CD14-positive monocyte (primary cell): ENCODE measurements around the gene PWP1. TPM values are rescaled to one million over a fixed set of nuclear protein-coding genes. Genes with fewer than 3 reads are reported as not detected.
"Not testable (repeated sequence)": the region's sequence is repeated elsewhere in the genome, so short reads cannot be mapped to it uniquely, and the experiment has no call there.

Experiments used
- DNase-seq, 3 donors: peaks; one replicate each; pipeline ENCODE4 v3.0.0-alpha.2; 2011 to 2022
- H2AFZ ChIP-seq: 2 replicates; pipeline ENCODE4 v1.6.0; 2012; ENCODE audit warnings: mild to moderate bottlenecking, low read depth, low read length, inconsistent platforms; ENCODE audit not compliant: insufficient read depth, poor library complexity, severe bottlenecking
- H3K27ac ChIP-seq, 2 donors: 1 replicate in 1 of 2; 2 replicates in 1 of 2; pipeline ENCODE4 v1.5.1; 2012 to 2013; ENCODE audit warnings: low read length in 2 of 2, control low read depth in 1 of 2, inconsistent platforms in 1 of 2, low read depth in 1 of 2, mild to moderate bottlenecking in 1 of 2
- H3K27me3 ChIP-seq, 2 donors: one replicate each; pipeline versions ENCODE4 v1.6.0 to v1.6.1; 2011 to 2013; ENCODE audit warnings: low read length in 2 of 2; ENCODE audit not compliant: control insufficient read depth in 2 of 2, insufficient read depth in 2 of 2
- H3K36me3 ChIP-seq, 2 donors: replicated peaks in 1 of 2; 1 replicate in 1 of 2; 2 replicates in 1 of 2; pipeline versions ENCODE4 v1.5.1 to v1.6.1; 2012 to 2013; ENCODE audit warnings: low read length in 2 of 2, control low read depth in 1 of 2, inconsistent platforms in 1 of 2, mild to moderate bottlenecking in 1 of 2; ENCODE audit not compliant: insufficient read depth in 2 of 2, control insufficient read depth in 1 of 2
- H3K4me1 ChIP-seq, 2 donors: 1 replicate in 1 of 2; 2 replicates in 1 of 2; pipeline versions ENCODE4 v1.5.1 to v1.6.1; 2012 to 2013; ENCODE audit warnings: low read length in 2 of 2, control low read depth in 1 of 2, inconsistent platforms in 1 of 2, mild to moderate bottlenecking in 1 of 2, moderate library complexity in 1 of 2; ENCODE audit not compliant: insufficient read depth in 2 of 2, control insufficient read depth in 1 of 2
- H3K4me2 ChIP-seq: replicated peaks from 2 replicates; pipeline ENCODE3; 2012; ENCODE audit warnings: low read length, moderate library complexity, mild to moderate bottlenecking; ENCODE audit not compliant: poor library complexity, severe bottlenecking; ENCODE audit errors: extremely low read depth
- H3K4me3 ChIP-seq, 3 experiments: fragments of 200-600 bp in 1 of 3; sonication (generic) in 1 of 3; replicated peaks in 1 of 3; 1 replicate in 2 of 3; 2 replicates in 1 of 3; pipeline ENCODE4 v1.5.1; 2011 to 2013; ENCODE audit warnings: low read length in 3 of 3, mild to moderate bottlenecking in 3 of 3, control low read depth in 2 of 3, low read depth in 2 of 3, inconsistent platforms in 1 of 3, moderate library complexity in 1 of 3
- H3K79me2 ChIP-seq: 2 replicates; pipeline ENCODE4 v1.6.0; 2012; ENCODE audit warnings: mild to moderate bottlenecking, control low read depth, inconsistent platforms, low read length, moderate library complexity; ENCODE audit not compliant: insufficient read depth
- H3K9ac ChIP-seq: 2 replicates; pipeline ENCODE4 v1.6.0; 2017; ENCODE audit warnings: low read length, mild to moderate bottlenecking; ENCODE audit not compliant: insufficient read depth, poor library complexity, severe bottlenecking
- H3K9me3 ChIP-seq, 2 donors: replicated peaks in 1 of 2; 1 replicate in 1 of 2; 2 replicates in 1 of 2; pipeline versions ENCODE4 v1.5.1 to v1.6.1; 2012 to 2013; ENCODE audit warnings: low read length in 2 of 2, control low read depth in 1 of 2; ENCODE audit not compliant: control insufficient read depth in 1 of 2, insufficient read depth in 1 of 2
- H4K20me1 ChIP-seq: 2 replicates; pipeline ENCODE4 v1.6.0; 2012; ENCODE audit warnings: mild to moderate bottlenecking, low read length, control low read depth, moderate library complexity; ENCODE audit not compliant: insufficient read depth
- H3K27ac Mint-ChIP-seq, 7 donors: one replicate each; pipeline ENCODE4 v1.8.0; 2020; ENCODE audit warnings: mild to moderate bottlenecking in 7 of 7, mixed read lengths in 7 of 7, moderate library complexity in 6 of 7, inconsistent platforms in 2 of 7
- H3K27me3 Mint-ChIP-seq, 3 donors: one replicate each; pipeline ENCODE4 v1.8.0; 2021 to 2022; ENCODE audit warnings: low read depth in 3 of 3, mild to moderate bottlenecking in 3 of 3, mixed read lengths in 3 of 3, moderate library complexity in 3 of 3, inconsistent platforms in 1 of 3
- H3K36me3 Mint-ChIP-seq, 2 donors: one replicate each; pipeline ENCODE4 v1.8.0; 2020; ENCODE audit warnings: mixed read lengths in 2 of 2, inconsistent platforms in 1 of 2, mild to moderate bottlenecking in 1 of 2
- H3K4me1 Mint-ChIP-seq: one replicate; pipeline ENCODE4 v1.8.0; 2020; ENCODE audit warnings: mild to moderate bottlenecking, mixed read lengths
- H3K4me3 Mint-ChIP-seq, 2 donors: one replicate each; pipeline ENCODE4 v1.8.0; 2020; ENCODE audit warnings: mild to moderate bottlenecking in 2 of 2, mixed read lengths in 2 of 2, moderate library complexity in 1 of 2
- H3K9me3 Mint-ChIP-seq, 7 donors: one replicate each; pipeline ENCODE4 v1.8.0; 2020 to 2022; ENCODE audit warnings: mixed read lengths in 7 of 7, mild to moderate bottlenecking in 6 of 7, moderate library complexity in 6 of 7, inconsistent platforms in 2 of 7
- CTCF ChIP-seq: fragments of 200-600 bp; IDR thresholded peaks from one replicate; pipeline ENCODE4 v1.8.0; 2022; ENCODE audit warnings: antibody characterized with exemption, mild to moderate bottlenecking
- WGBS: methylation state at CpG from one replicate; pipeline ENCODE4 v1.1.5; 2013; ENCODE audit warnings: missing lambda C conversion rate; ENCODE audit not compliant: insufficient coverage; 5-methylcytosine and 5-hydroxymethylcytosine counted together
- intact Hi-C, 2 donors: fragments of 100-400 bp; cut with micrococcal nuclease; formaldehyde crosslinking; loops; one replicate each; pipeline versions ENCODE4 v1.15.0 to v1.15.1; 2023
- polyA plus RNA-seq, 3 donors: library from polyadenylated mRNA; depleted of rRNA in 1 of 3; unstranded in 2 of 3; stranded (reverse) in 1 of 3; fragments of 300-500 nt in 2 of 3; fragments of >200 nt in 1 of 3; fragmentation: Illumina TruSeq in 2 of 3; gene quantifications; 1 replicate in 2 of 3; 2 replicates in 1 of 3; pipeline ENCODE4 v1.2.3, GENCODE V29; 2012 to 2021

Gene PWP1
- polyA plus RNA-seq, 3 donors: 27.1 to 29.1 (median 28.0) TPM

- no peak overlapping the region for H3K9ac ChIP-seq
- no peak overlapping the region for H3K27ac ChIP-seq
- TF ChIP-seq CTCF: no peak
- H3K4me1 ChIP-seq: no peaks in the 10 kb centered on the region
- no peaks in the 10 kb centered on the region for H3K27me3 ChIP-seq
- no peak overlapping the region for H3K4me2 ChIP-seq
- no peak for DNase-seq
- H3K36me3 ChIP-seq: peaks cover 50 to 55% of the 10 kb centered on the region in 2 donors
- no peaks in the 10 kb centered on the region for H3K79me2 ChIP-seq
- Mint-ChIP-seq H3K4me3 (no peak overlapping the region), H3K9me3 (no peaks in the 10 kb centered on the region), H3K4me1 (no peaks in the 10 kb centered on the region), H3K27me3 (peaks cover 0 to 5% (median 0%) of the 10 kb centered on the region in 3 donors), H3K36me3 (peaks cover 53 to 59% of the 10 kb centered on the region in 2 donors), H3K27ac (no peak overlapping the region)
- H2AFZ ChIP-seq: no peak overlapping the region
- H3K4me3 ChIP-seq: no peak overlapping the region
- H4K20me1 ChIP-seq: no peaks in the 10 kb centered on the region
- intact Hi-C loops: no loop called here
- no peaks in the 10 kb centered on the region for H3K9me3 ChIP-seq
Observed at GRCh38 chr12:107715780-107716179, 30.2 kb downstream of the PWP1 start.

- H3K27ac Mint-ChIP-seq: no peak overlapping the region
- peaks cover 0 to 5% (median 0%) of the 10 kb centered on the region in 7 donors for H3K9me3 Mint-ChIP-seq
- no peak overlapping the region for H3K9ac ChIP-seq
- H3K36me3 Mint-ChIP-seq: peaks cover 30 to 36% of the 10 kb centered on the region in 2 donors
- no peak for DNase-seq
- no peaks in the 10 kb centered on the region for H3K9me3 ChIP-seq
- WGBS: 100% methylated on average over 1 of the region's 1 CpG
- no peaks in the 10 kb centered on the region for H3K27me3 ChIP-seq
- H3K4me1 ChIP-seq: no peaks in the 10 kb centered on the region
- H2AFZ ChIP-seq: no peak overlapping the region
- no peaks in the 10 kb centered on the region for H4K20me1 ChIP-seq
- H3K27me3 Mint-ChIP-seq: peaks cover 0 to 3% (median 0%) of the 10 kb centered on the region in 3 donors
- no peaks in the 10 kb centered on the region for H3K79me2 ChIP-seq
- peaks cover 22 to 26% of the 10 kb centered on the region in 2 donors for H3K36me3 ChIP-seq
- intact Hi-C loops: no loop called here
- no peak overlapping the region for H3K27ac ChIP-seq
- no peak overlapping the region for H3K4me2 ChIP-seq
- no peak overlapping the region for H3K4me3 ChIP-seq
- TF ChIP-seq CTCF: no peak
- H3K4me3 Mint-ChIP-seq: no peak overlapping the region
- no peaks in the 10 kb centered on the region for H3K4me1 Mint-ChIP-seq
Observed at GRCh38 chr12:107718606-107719005, 33.0 kb downstream of the PWP1 start.

GRCh38 chr12:107727327-107727726 lies 41.7 kb downstream of the PWP1 start:
- H3K27ac ChIP-seq, H3K27me3 Mint-ChIP-seq, H3K4me1 ChIP-seq, intact Hi-C loops, H3K4me3 Mint-ChIP-seq, H3K9me3 Mint-ChIP-seq, H2AFZ ChIP-seq, H3K4me3 ChIP-seq, H3K27ac Mint-ChIP-seq, DNase-seq, H3K27me3 ChIP-seq, H3K36me3 ChIP-seq, H3K4me1 Mint-ChIP-seq, H3K36me3 Mint-ChIP-seq, H3K4me2 ChIP-seq, H4K20me1 ChIP-seq, H3K9ac ChIP-seq, H3K79me2 ChIP-seq, H3K9me3 ChIP-seq: not testable (repeated sequence)
- WGBS: no CpG with 5 or more reads among the region's 1 CpG
